ENCODE measurements around the gene UFD1.
A peak's percentile ranks its signal among the peaks of the same experiment; 100 is the strongest.

The UFD1 gene

DNA sequence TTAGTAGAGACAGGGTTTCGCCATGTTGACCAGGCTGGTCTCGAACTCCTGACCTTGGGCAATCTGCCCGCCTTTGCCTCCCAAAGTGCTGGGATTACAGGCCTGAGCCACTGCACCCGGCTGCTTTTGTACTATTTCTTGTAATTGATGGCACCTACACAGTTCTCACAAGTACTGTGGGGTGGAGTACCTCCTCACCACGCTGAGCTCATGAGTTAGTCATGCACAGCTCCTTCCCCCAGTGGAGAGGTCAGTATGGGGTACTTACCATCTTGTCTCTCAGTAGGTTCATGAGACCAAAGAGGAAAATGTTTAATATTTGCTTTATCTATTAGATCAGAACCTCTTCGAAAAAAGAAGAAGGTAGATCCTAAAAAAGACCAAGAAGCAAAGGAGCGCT, 44.6 kb downstream of the UFD1 start:
- H3K36me3 ChIP-seq (ENCODE audit: control insufficient read depth, insufficient read depth, low read length): peaks cover 5% of the 10 kb centered on the region
- no peak overlapping the region for H3K4me3 ChIP-seq (ENCODE audit: low read length)
- H3K4me1 ChIP-seq (ENCODE audit: control insufficient read depth, insufficient read depth, low read length): no peaks in the 10 kb centered on the region
- no peaks in the 10 kb centered on the region for H3K9me3 ChIP-seq (ENCODE audit: control insufficient read depth, low read length)
- no peak overlapping the region for H3K9ac ChIP-seq (ENCODE audit: low read length)
- no peaks in the 10 kb centered on the region for H3K27me3 ChIP-seq (ENCODE audit: control insufficient read depth, insufficient read depth, low read length)

DNA sequence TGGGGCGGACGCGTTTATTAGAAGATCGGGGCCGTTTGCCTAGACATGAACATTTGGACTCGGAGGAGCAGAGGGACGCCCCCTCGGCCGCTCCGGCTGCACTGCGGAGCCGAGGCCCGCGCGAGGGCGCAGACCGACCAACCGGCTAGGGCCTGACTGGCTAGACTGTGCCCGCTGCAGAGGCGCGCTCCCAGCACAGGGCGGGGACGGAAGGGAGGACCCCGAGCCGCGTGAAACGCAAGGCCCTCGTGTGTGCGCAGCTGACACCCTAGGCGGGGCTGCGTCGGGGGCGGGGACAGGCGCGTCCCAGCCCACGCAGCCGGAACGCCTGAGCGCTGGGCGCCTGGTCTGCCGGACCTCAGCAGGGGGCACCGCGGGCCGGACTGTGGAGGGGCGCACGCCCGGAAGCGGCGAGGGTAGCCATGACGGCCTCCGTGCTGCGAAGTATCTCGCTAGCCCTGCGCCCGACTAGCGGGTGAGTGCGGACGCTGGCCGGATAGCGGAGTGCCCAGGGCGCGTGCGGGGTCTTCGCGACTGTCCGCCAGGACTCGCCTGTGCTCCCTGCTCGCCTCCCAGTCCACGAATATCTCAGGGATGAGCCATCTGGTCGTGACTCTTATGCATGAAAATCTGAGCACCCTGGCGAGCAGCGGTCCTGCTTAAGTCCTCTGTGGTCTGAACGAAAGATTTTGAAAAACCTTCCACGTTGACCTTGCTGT, 46.7 kb downstream of the UFD1 start, which contains the start of gene MRPL40:
Gene MRPL40, plus strand, starts transcription at position 413 of the 719 bp plus-strand sequence. Its CDS starts 10 bp downstream, at position 423.
- Histone ChIP-seq H3K4me1 (ENCODE audit: control insufficient read depth, insufficient read depth, low read length) (no peaks in the 10 kb centered on the region), H3K9ac (ENCODE audit: low read length) (peak within 1 kb of the TSS; percentile 92), H3K9me3 (ENCODE audit: control insufficient read depth, low read length) (no peaks in the 10 kb centered on the region), H3K4me3 (ENCODE audit: low read length) (peak within 1 kb of the TSS; percentile 82), H3K36me3 (ENCODE audit: control insufficient read depth, insufficient read depth, low read length) (peaks cover 5% of the 10 kb centered on the region), H3K27me3 (ENCODE audit: control insufficient read depth, insufficient read depth, low read length) (no peaks in the 10 kb centered on the region)

DNA sequence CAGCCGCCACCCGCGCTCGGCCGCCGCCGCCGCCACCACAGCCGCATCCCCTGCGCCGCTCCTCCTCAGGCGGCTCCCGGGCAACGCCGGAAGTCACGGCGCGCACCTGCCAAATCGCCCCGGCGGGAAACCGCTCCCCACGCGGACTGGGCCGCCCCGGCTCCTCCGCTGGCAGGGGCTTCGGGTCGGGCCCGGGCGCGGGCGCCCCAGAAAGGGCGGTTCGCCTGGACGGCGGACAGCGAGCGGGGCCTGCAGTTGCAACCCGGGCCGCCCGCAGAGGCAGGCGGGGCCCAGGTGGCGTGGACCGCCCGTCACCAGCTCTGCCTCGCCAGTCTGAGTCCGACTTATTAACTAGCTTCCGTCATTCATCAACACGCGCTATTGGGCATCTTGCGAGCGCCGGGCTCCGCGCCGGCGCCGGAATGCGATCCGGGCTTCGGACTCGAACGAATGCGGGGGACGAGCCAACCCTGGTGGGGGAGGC, 47.3 kb downstream of the UFD1 start, which contains the start of gene HIRA:
Gene HIRA, minus strand, starts transcription at position 85 of the 484 bp plus-strand sequence. CDS start 257 bp downstream, outside the sequence.
- no peaks in the 10 kb centered on the region for H3K4me1 ChIP-seq (ENCODE audit: control insufficient read depth, insufficient read depth, low read length)
- peak within 1 kb of the TSS; percentile 92 for H3K9ac ChIP-seq (ENCODE audit: low read length)
- H3K9me3 ChIP-seq (ENCODE audit: control insufficient read depth, low read length): no peaks in the 10 kb centered on the region
- no peaks in the 10 kb centered on the region for H3K27me3 ChIP-seq (ENCODE audit: control insufficient read depth, insufficient read depth, low read length)
- H3K4me3 ChIP-seq (ENCODE audit: low read length): peak within 1 kb of the TSS; percentile 82
- peaks cover 5% of the 10 kb centered on the region for H3K36me3 ChIP-seq (ENCODE audit: control insufficient read depth, insufficient read depth, low read length)

DNA sequence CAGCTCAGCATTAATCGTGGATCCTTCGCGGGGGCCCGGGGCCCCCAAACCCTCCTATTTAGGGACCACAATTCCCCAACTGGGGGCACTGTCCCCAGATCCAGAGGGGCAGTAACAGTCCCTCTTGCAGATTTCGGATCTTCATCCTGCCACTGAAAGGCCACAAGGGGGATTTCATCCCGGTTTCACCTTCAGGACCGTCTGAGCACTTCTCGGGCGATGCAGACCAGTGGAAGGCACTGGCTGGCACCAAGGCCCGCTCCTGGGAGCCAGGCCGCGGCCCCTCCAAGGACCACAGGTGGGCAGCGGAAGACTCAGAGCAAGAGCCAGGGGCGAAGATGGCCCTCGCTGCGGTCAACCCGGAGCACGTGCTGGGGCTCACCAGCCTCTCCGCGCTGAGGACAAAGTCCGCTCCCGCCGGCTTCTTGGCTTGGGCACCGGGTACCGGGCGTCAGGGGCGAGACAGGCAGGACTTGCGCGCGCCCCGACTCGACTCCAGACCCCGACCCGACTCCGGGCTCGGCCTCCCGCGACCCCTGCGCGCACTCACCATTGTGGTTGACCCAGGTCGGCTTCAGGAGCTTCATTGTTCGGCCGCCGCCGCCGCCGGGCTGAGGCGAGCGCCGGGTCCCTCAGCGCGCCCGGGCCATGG, 48.0 kb downstream of the UFD1 start:
- Histone ChIP-seq H3K27me3 (ENCODE audit: control insufficient read depth, insufficient read depth, low read length) (no peaks in the 10 kb centered on the region), H3K4me1 (ENCODE audit: control insufficient read depth, insufficient read depth, low read length) (no peaks in the 10 kb centered on the region), H3K4me3 (ENCODE audit: low read length) (peak overlapping the region; percentile 79), H3K9ac (ENCODE audit: low read length) (peak overlapping the region; percentile 85), H3K9me3 (ENCODE audit: control insufficient read depth, low read length) (no peaks in the 10 kb centered on the region), H3K36me3 (ENCODE audit: control insufficient read depth, insufficient read depth, low read length) (peaks cover 5% of the 10 kb centered on the region)

DNA sequence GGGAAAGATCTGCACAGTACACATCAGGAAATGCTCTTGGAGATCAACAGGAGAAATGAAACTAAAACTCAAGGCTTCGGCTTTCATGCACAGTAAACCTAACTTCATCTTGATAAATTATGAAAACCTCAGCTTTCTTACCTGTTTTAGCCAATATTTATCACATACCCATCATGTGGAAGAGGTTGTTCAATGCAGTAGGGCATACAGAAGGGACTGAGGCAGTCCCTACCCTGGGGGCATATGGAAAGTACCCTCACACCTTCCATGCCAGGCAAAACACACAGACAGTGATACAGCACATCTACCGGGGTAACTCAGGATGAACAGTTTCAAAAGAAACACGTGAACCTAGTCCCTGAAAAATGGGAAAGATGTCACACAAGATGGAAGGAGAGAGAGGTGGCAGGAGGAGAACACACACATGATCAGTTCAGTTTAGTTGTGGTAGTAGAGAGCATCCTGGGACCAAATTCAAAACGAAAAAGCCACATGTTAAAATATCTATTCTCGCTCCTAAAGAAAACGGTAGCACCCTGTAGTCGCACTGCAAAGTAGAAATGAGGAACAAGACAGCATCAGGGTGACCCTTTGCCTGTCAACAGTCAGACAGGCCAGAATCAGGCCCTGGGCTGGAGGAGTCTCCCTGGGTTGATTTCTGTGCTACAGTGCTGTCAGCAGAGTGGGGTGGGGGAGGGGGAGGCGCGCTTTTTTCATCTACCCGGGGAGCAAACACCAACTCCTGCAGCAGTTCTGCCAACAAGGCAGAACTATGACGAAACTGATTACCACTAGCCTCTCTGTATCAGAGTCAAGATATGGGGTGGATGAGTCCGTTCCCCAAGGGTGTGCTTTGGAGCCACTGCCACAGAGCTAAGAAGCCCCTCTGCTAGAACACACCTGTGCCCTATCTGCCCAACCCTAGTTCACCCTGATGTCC, 48.8 kb downstream of the UFD1 start:
- Histone ChIP-seq H3K9me3 (ENCODE audit: control insufficient read depth, low read length) (no peaks in the 10 kb centered on the region), H3K4me1 (ENCODE audit: control insufficient read depth, insufficient read depth, low read length) (no peaks in the 10 kb centered on the region), H3K27me3 (ENCODE audit: control insufficient read depth, insufficient read depth, low read length) (no peaks in the 10 kb centered on the region), H3K9ac (ENCODE audit: low read length) (peak overlapping the region; percentile 85), H3K36me3 (ENCODE audit: control insufficient read depth, insufficient read depth, low read length) (no peaks in the 10 kb centered on the region), H3K4me3 (ENCODE audit: low read length) (peak overlapping the region; percentile 79)

DNA sequence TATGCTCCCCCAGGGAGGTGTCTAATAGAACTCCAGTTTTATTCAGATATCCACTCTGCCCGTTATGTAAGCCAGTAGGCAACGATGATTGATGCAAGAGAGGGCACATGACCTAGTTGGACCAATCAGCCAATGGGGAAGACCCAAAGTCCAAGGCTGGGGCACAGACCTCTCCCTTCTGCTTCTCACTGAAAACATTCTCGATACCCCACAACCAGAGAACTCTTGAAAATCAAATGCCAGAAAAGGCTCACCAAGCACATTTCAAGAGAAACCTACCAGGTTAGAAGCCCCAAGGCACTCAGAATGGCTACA, 54.9 kb downstream of the UFD1 start:
- H3K9ac ChIP-seq (ENCODE audit: low read length): no peak overlapping the region
- no peaks in the 10 kb centered on the region for H3K27me3 ChIP-seq (ENCODE audit: control insufficient read depth, insufficient read depth, low read length)
- H3K36me3 ChIP-seq (ENCODE audit: control insufficient read depth, insufficient read depth, low read length): no peaks in the 10 kb centered on the region
- H3K4me1 ChIP-seq (ENCODE audit: control insufficient read depth, insufficient read depth, low read length): no peaks in the 10 kb centered on the region
- no peak overlapping the region for H3K4me3 ChIP-seq (ENCODE audit: low read length)
- H3K9me3 ChIP-seq (ENCODE audit: control insufficient read depth, low read length): no peaks in the 10 kb centered on the region

DNA sequence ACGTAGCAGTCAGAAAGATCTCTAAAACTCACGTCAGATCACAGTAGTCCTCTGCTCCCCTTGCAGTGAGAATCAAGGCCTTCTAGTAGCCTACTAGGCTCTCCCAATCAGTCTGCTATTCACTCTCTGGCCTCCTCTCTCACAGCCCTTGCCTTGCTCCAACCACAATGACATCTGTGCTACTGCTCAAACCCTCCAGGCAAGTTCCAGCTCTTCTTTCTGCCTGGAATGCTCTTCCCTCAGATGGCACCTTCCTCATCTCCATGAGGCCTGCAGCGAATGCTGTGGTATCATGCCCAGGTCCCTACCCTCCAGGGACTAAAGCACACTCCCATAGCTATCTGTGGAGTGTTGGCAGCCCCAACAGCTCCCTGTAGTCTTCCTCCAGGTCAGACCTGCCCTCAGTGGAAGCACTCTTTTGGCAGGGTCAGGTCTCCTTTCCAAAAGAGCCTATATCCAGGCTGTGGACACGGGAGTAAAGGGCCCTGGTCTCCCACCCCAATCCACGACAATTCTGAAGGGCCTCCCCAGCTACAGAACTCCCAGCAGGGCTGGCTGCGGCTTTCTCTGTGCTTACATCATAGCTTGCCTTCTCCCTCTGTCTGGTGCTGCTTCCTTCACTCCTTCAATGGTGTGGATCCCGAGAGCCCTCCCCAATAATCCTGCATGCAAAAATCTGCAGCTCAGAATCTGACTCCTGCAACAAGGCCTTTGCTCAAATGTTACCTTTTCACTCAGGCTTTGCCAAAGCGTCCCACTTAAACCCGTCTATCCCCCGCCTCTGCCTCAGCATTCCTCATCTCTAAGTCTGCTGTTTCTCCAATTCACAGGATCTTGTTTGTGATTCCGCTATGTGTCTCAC, 56.3 kb downstream of the UFD1 start:
- Histone ChIP-seq H3K4me1 (ENCODE audit: control insufficient read depth, insufficient read depth, low read length) (no peaks in the 10 kb centered on the region), H3K4me3 (ENCODE audit: low read length) (no peak overlapping the region), H3K9me3 (ENCODE audit: control insufficient read depth, low read length) (no peaks in the 10 kb centered on the region), H3K36me3 (ENCODE audit: control insufficient read depth, insufficient read depth, low read length) (no peaks in the 10 kb centered on the region), H3K9ac (ENCODE audit: low read length) (no peak overlapping the region), H3K27me3 (ENCODE audit: control insufficient read depth, insufficient read depth, low read length) (no peaks in the 10 kb centered on the region)

DNA sequence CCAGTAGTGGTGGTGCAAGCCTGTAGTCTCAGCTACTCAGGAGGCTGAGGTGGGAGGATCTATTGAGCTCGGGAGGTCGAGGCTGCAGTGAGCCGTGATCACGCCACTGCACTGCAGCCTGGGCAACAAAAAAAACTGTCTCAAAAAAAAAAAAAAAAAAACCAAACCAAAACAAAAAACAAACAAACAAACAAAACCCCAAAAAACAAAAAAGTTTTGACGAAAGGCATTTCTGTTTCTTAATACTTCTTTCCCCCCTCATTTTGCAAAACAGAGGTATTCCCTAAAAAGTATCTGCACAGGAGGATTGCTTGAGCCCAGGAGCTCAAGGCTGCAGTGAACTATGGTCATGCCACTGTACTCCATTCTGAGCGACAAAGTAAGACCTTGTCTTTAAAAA, 58.7 kb downstream of the UFD1 start:
- H3K4me1 ChIP-seq (ENCODE audit: control insufficient read depth, insufficient read depth, low read length): no peaks in the 10 kb centered on the region
- H3K36me3 ChIP-seq (ENCODE audit: control insufficient read depth, insufficient read depth, low read length): no peaks in the 10 kb centered on the region
- no peaks in the 10 kb centered on the region for H3K9me3 ChIP-seq (ENCODE audit: control insufficient read depth, low read length)
- no peak overlapping the region for H3K9ac ChIP-seq (ENCODE audit: low read length)
- no peaks in the 10 kb centered on the region for H3K27me3 ChIP-seq (ENCODE audit: control insufficient read depth, insufficient read depth, low read length)
- no peak overlapping the region for H3K4me3 ChIP-seq (ENCODE audit: low read length)

DNA sequence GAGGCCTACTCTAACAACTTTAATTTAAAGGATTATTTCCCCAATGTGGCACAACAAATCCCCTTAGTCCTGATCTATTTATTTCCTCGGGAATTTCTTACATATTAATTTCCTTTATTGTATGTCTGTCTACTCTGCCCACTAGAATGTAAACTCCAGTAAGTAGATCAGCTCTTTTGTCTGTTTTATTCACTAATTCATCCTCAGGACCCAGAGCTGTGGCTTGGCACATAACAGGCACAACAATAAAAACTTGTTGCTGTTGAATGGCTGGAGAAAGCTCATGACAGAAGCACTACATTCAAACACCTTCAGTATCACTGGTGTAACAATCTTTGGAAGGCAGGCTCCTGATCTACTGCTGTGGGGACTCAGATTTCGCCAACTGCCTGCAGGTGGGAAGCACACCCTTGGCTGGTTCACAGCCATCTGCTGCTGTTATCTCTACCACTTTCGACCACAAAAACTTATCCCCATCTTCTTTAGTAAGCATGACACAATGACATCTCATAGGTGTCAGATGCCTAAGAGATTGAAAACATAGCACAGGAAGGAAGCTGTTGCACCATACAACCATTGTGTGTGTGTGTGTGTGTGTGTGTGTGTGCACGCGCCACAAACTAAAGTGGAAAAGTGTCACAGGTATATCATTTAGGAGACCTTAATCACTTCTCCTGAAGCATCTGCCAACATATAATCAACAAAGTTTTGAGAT, 59.4 kb downstream of the UFD1 start:
- Histone ChIP-seq H3K4me3 (ENCODE audit: low read length) (no peak overlapping the region), H3K27me3 (ENCODE audit: control insufficient read depth, insufficient read depth, low read length) (no peaks in the 10 kb centered on the region), H3K4me1 (ENCODE audit: control insufficient read depth, insufficient read depth, low read length) (no peaks in the 10 kb centered on the region), H3K36me3 (ENCODE audit: control insufficient read depth, insufficient read depth, low read length) (no peaks in the 10 kb centered on the region), H3K9ac (ENCODE audit: low read length) (no peak overlapping the region), H3K9me3 (ENCODE audit: control insufficient read depth, low read length) (no peaks in the 10 kb centered on the region)

DNA sequence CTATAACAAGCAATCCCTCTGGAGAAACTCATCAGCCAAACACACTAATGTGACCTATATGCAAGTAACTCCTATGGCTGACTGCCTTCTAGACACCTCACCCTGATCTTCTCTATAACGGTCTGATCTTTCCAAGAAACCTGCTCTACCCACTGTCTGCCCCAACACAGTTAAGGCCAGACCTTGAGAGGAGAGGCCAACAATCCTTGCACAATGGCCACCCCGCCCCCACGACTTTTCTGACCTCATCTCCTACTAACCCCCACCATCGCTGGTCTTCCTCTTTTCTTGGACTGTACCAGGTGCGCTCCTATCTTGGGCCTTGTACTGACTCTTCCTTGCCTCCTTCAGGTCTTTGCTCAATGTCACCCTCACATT, 59.9 kb downstream of the UFD1 start:
- Histone ChIP-seq H3K4me1 (ENCODE audit: control insufficient read depth, insufficient read depth, low read length) (no peaks in the 10 kb centered on the region), H3K4me3 (ENCODE audit: low read length) (no peak overlapping the region), H3K27me3 (ENCODE audit: control insufficient read depth, insufficient read depth, low read length) (no peaks in the 10 kb centered on the region), H3K36me3 (ENCODE audit: control insufficient read depth, insufficient read depth, low read length) (no peaks in the 10 kb centered on the region), H3K9ac (ENCODE audit: low read length) (no peak overlapping the region), H3K9me3 (ENCODE audit: control insufficient read depth, low read length) (no peaks in the 10 kb centered on the region)

DNA sequence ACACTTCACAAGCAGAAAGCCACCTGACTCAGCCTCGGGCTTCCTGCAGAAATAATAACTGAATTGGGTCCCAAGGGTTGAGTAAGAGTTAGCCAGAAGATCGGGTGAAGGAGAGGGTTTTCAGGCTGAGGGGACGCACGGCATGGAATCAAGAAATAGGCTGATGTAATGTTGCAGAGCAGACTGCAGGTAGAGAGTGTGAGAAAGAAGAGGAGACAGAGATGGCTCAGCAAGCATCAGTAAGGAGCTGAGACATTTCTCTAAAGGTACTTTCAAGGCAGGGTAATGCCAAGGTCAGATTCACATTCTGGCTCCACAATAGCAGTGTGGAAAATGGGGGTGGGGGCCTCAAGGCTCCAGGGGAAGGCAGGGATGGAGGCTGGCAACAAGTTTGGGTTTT, 66.1 kb downstream of the UFD1 start:
- no peak overlapping the region for H3K9ac ChIP-seq (ENCODE audit: low read length)
- no peaks in the 10 kb centered on the region for H3K27me3 ChIP-seq (ENCODE audit: control insufficient read depth, insufficient read depth, low read length)
- no peaks in the 10 kb centered on the region for H3K9me3 ChIP-seq (ENCODE audit: control insufficient read depth, low read length)
- no peaks in the 10 kb centered on the region for H3K36me3 ChIP-seq (ENCODE audit: control insufficient read depth, insufficient read depth, low read length)
- no peak overlapping the region for H3K4me3 ChIP-seq (ENCODE audit: low read length)
- peaks cover 8% of the 10 kb centered on the region for H3K4me1 ChIP-seq (ENCODE audit: control insufficient read depth, insufficient read depth, low read length)
